SK-N-SH (cell line): ENCODE measurements around the gene NUTF2. TPM values are rescaled to one million over a fixed set of nuclear protein-coding genes. Genes with fewer than 3 reads are reported as not detected.

Source experiments
- CTCF ChIA-PET: fragments of 300-600, 350-600 bp; formaldehyde crosslinking; extraction: SDS; loops from one replicate; lab custom pipeline; 2021; lab: Yijun Ruan, JAX
- POLR2A ChIA-PET: fragments of 350-600 bp; sonication (Branson Sonifier 250); formaldehyde crosslinking; extraction: SDS; loops from one replicate; lab custom pipeline; 2020; ENCODE audit warnings: antibody characterized with exemption, inconsistent platforms; lab: Yijun Ruan, JAX
- DNase-seq: peaks from one replicate; pipeline ENCODE4 v3.0.0; 2012
- H2AFZ ChIP-seq: fragments of 200-600 bp; sonication (generic); 2 replicates; pipeline ENCODE4 v1.8.1; 2016; ENCODE audit warnings: antibody characterized with exemption, mild to moderate bottlenecking, low read depth
- H3F3A ChIP-seq: fragments of 200-600 bp; sonication (generic); replicated peaks from 2 replicates; pipeline ENCODE3; 2016; ENCODE audit warnings: antibody characterized with exemption, mild to moderate bottlenecking; ENCODE audit not compliant: insufficient read depth
- H3K27ac ChIP-seq, 2 experiments: fragments of 200-500 bp in 1 of 2; fragments of 200-600 bp in 1 of 2; sonication (Bioruptor generic) in 1 of 2; sonication (generic), shearing (Covaris generic) in 1 of 2; 2 replicates each; pipeline versions ENCODE4 v1.5.1 to v1.6.1; 2014 to 2016; ENCODE audit warnings: low read depth in 2 of 2, inconsistent platforms in 1 of 2, low read length in 1 of 2, mild to moderate bottlenecking in 1 of 2, mixed read lengths in 1 of 2
- H3K27me3 ChIP-seq: fragments of 200-600 bp; sonication (generic), shearing (Covaris generic); 2 replicates; pipeline ENCODE4 v1.6.1; 2016; ENCODE audit warnings: mixed run types; ENCODE audit not compliant: insufficient read depth
- H3K36me3 ChIP-seq, 2 experiments: fragments of 200-500 bp in 1 of 2; fragments of 200-600 bp in 1 of 2; sonication (Bioruptor generic) in 1 of 2; sonication (generic) in 1 of 2; replicated peaks in 1 of 2; 2 replicates each; pipeline versions ENCODE3 to v1.5.1; 2014 to 2016; ENCODE audit warnings: low read length in 1 of 2, mild to moderate bottlenecking in 1 of 2; ENCODE audit not compliant: insufficient read depth in 2 of 2, control insufficient read depth in 1 of 2
- H3K4me1 ChIP-seq, 2 experiments: fragments of 200-500 bp in 1 of 2; fragments of 200-600 bp in 1 of 2; sonication (Bioruptor generic) in 1 of 2; sonication (generic), shearing (Covaris generic) in 1 of 2; 2 replicates each; pipeline versions ENCODE4 v1.5.1 to v1.6.1; 2014 to 2016; ENCODE audit warnings: low read depth in 1 of 2, low read length in 1 of 2, mixed run types in 1 of 2; ENCODE audit not compliant: insufficient read depth in 2 of 2, control insufficient read depth in 1 of 2
- H3K4me2 ChIP-seq: fragments of 200-600 bp; sonication (generic), shearing (Covaris generic); 2 replicates; pipeline ENCODE4 v1.6.1; 2017; ENCODE audit warnings: mixed run types
- H3K4me3 ChIP-seq, 2 experiments: fragments of 200-500 bp in 1 of 2; fragments of 200-600 bp in 1 of 2; sonication (Bioruptor generic) in 1 of 2; sonication (generic), shearing (Covaris generic) in 1 of 2; 2 replicates each; pipeline versions ENCODE4 v1.5.1 to v1.8.1; 2014 to 2016; ENCODE audit warnings: low read depth in 2 of 2, inconsistent platforms in 1 of 2, low read length in 1 of 2, mild to moderate bottlenecking in 1 of 2, mixed read lengths in 1 of 2, moderate library complexity in 1 of 2
- H3K79me2 ChIP-seq: fragments of 200-600 bp; sonication (generic); 2 replicates; pipeline ENCODE4 v1.8.1; 2017; ENCODE audit warnings: mild to moderate bottlenecking; ENCODE audit not compliant: insufficient read depth
- H3K9ac ChIP-seq: fragments of 200-600 bp; sonication (generic); 2 replicates; pipeline ENCODE4 v1.6.1; 2017; ENCODE audit warnings: mixed run types
- H3K9me2 ChIP-seq: fragments of 200-600 bp; sonication (generic); 2 replicates; pipeline ENCODE4 v1.6.1; 2017; ENCODE audit warnings: mixed run types
- H3K9me3 ChIP-seq: fragments of 200-600 bp; sonication (generic); 2 replicates; pipeline ENCODE4 v1.6.1; 2017; ENCODE audit warnings: mixed run types, mild to moderate bottlenecking, moderate library complexity
- H4K20me1 ChIP-seq: fragments of 200-600 bp; sonication (generic); 2 replicates; pipeline ENCODE4 v1.6.1; 2017; ENCODE audit warnings: mild to moderate bottlenecking, mixed run types; ENCODE audit not compliant: insufficient read depth
- EP300 ChIP-seq, 2 experiments: IDR thresholded peaks; 2 replicates each; pipeline versions ENCODE4 v1.4.0 to v1.6.1; 2012; ENCODE audit warnings: borderline replicate concordance in 1 of 2, low read depth in 1 of 2, low read length in 1 of 2
- EZH2phosphoT487 ChIP-seq: fragments of 200-600 bp; sonication (generic); IDR thresholded peaks from 2 replicates; pipeline ENCODE4 v1.6.1; 2017; ENCODE audit warnings: low read depth, mixed run types, mild to moderate bottlenecking, antibody characterized with exemption, moderate library complexity, borderline replicate concordance
- FOXJ3 ChIP-seq: sonication (generic); formaldehyde crosslinking; IDR thresholded peaks from 2 replicates; pipeline ENCODE4 v1.5.1; 2020; ENCODE audit warnings: mild to moderate bottlenecking, missing genetic modification reagents
- FOXM1 ChIP-seq: IDR thresholded peaks from 2 replicates; pipeline ENCODE4 v1.4.0; 2012; ENCODE audit warnings: low read depth, mild to moderate bottlenecking
- JUND ChIP-seq: IDR thresholded peaks from 2 replicates; pipeline ENCODE4 v1.4.0; 2012
- NFIC ChIP-seq: IDR thresholded peaks from 2 replicates; pipeline ENCODE4 v1.4.0; 2012; ENCODE audit warnings: borderline replicate concordance
- RAD21 ChIP-seq: IDR thresholded peaks from 2 replicates; pipeline ENCODE4 v1.6.1; 2012; ENCODE audit warnings: mild to moderate bottlenecking, low read length
- RFX5 ChIP-seq: IDR thresholded peaks from 2 replicates; pipeline ENCODE4 v1.6.1; 2012; ENCODE audit warnings: mild to moderate bottlenecking, improper control_type of control experiment, low read length
- RXRA ChIP-seq: IDR thresholded peaks from 2 replicates; pipeline ENCODE4 v1.4.0; 2012; ENCODE audit warnings: low read depth, mild to moderate bottlenecking, borderline replicate concordance
- SMC3 ChIP-seq: IDR thresholded peaks from 2 replicates; pipeline ENCODE4 v1.6.1; 2012; ENCODE audit warnings: low read depth, low read length, improper control_type of control experiment
- TAF1 ChIP-seq: IDR thresholded peaks from 2 replicates; pipeline ENCODE4 v1.6.1; 2012; ENCODE audit warnings: low read depth, mild to moderate bottlenecking, low read length, moderate library complexity, borderline replicate concordance
- TCF12 ChIP-seq: IDR thresholded peaks from 2 replicates; pipeline ENCODE4 v1.4.0; 2012
- TEAD4 ChIP-seq: IDR thresholded peaks from 2 replicates; pipeline ENCODE4 v1.4.0; 2012; ENCODE audit warnings: mild to moderate bottlenecking, borderline replicate concordance; ENCODE audit not compliant: insufficient read depth
- WGBS: methylation state at CpG from one replicate; pipeline ENCODE4 v1.1.6; 2017; ENCODE audit warnings: low lambda C conversion rate; 5-methylcytosine and 5-hydroxymethylcytosine counted together
- polyA plus RNA-seq, 3 experiments: library from polyadenylated mRNA; depleted of rRNA; stranded (reverse); fragments of >200 nt; gene quantifications; 2 replicates each; pipeline ENCODE4 v1.2.3, GENCODE V29; 2012
- TF ChIP-seq, protein P1 (sequence below): IDR thresholded peaks from 2 replicates; pipeline ENCODE4 v1.4.0; 2012; ENCODE audit warnings: low read depth, borderline replicate concordance
- TF ChIP-seq, protein P2 (sequence below): IDR thresholded peaks from 2 replicates; pipeline ENCODE4 v1.6.1; 2012; ENCODE audit warnings: mild to moderate bottlenecking, low read depth, low read length, moderate library complexity
- TF ChIP-seq, protein P3 (sequence below): fragments of 150-350 bp; IDR thresholded peaks from 2 replicates; pipeline ENCODE4 v1.6.1; 2017; ENCODE audit warnings: antibody characterized with exemption, low read length, low read depth, borderline replicate concordance
- TF ChIP-seq, protein P4 (sequence below): fragments of 200-600 bp; sonication (generic); IDR thresholded peaks from 2 replicates; pipeline ENCODE4 v1.6.1; 2017; ENCODE audit warnings: antibody characterized with exemption, mild to moderate bottlenecking, moderate library complexity
- TF ChIP-seq, protein P5 (sequence below): fragments of 150-350 bp; IDR thresholded peaks from 2 replicates; pipeline ENCODE4 v1.6.1; 2016; ENCODE audit warnings: mild to moderate bottlenecking, low read depth, low read length

The NUTF2 gene
- polyA plus RNA-seq, 1 of the 3 experiments (the other 2 are of a cell fraction) = 449 TPM

DNA sequence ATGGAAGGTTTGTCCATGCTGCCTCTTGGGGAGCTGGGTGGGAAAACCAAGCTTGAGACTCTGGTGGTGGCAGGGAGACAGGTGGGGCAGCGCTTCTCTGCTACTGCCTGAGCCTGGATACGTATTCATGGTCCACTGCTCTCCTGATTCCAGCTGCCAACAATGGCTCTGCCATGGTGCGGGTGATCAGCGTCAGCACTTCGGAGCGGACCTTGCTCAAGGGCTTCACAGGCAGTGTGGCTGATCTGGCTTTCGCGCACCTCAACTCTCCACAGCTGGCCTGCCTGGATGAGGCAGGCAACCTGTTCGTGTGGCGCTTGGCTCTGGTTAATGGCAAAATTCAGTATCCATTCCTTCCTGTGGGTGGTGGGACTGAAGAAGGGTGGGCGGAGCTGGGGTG, 30.3 kb downstream of the NUTF2 start:
- Histone ChIP-seq H3K27ac (no peak overlapping the region), H3K9me3 (no peaks in the 10 kb centered on the region), H4K20me1 (peaks cover 27% of the 10 kb centered on the region), H3K4me1 (peaks cover 11 to 13% of the 10 kb centered on the region in 2 experiments; a peak in 1 of 4 replicates), H3K9me2 (no peaks in the 10 kb centered on the region), H3K4me2 (no peak overlapping the region), H3K9ac (no peak overlapping the region), H3F3A (peaks cover 6% of the 10 kb centered on the region), H3K79me2 (peaks cover 46% of the 10 kb centered on the region), H3K27me3 (no peaks in the 10 kb centered on the region), H2AFZ (no peak overlapping the region)
- CTCF ChIA-PET = interaction anchor here (22.4 kb wide), 1 partner anchor 54 kb away, joined by 564 read pairs; the partner anchor contains the start of genes CTRL, LCAT and PSMB10
- 98% methylated on average over 11 of the region's 11 CpGs for WGBS
- no peak for DNase-seq
- POLR2A ChIA-PET = no interaction called here
- TF ChIP-seq FOXM1 = no peak
- no peak for TF ChIP-seq RFX5
- TF ChIP-seq, protein P1, sequence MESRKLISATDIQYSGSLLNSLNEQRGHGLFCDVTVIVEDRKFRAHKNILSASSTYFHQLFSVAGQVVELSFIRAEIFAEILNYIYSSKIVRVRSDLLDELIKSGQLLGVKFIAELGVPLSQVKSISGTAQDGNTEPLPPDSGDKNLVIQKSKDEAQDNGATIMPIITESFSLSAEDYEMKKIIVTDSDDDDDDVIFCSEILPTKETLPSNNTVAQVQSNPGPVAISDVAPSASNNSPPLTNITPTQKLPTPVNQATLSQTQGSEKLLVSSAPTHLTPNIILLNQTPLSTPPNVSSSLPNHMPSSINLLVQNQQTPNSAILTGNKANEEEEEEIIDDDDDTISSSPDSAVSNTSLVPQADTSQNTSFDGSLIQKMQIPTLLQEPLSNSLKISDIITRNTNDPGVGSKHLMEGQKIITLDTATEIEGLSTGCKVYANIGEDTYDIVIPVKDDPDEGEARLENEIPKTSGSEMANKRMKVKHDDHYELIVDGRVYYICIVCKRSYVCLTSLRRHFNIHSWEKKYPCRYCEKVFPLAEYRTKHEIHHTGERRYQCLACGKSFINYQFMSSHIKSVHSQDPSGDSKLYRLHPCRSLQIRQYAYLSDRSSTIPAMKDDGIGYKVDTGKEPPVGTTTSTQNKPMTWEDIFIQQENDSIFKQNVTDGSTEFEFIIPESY = no peak
- no peak for TF ChIP-seq EZH2phosphoT487
- TF ChIP-seq JUND = no peak
- TF ChIP-seq RAD21 = no peak
- TF ChIP-seq, protein P2, sequence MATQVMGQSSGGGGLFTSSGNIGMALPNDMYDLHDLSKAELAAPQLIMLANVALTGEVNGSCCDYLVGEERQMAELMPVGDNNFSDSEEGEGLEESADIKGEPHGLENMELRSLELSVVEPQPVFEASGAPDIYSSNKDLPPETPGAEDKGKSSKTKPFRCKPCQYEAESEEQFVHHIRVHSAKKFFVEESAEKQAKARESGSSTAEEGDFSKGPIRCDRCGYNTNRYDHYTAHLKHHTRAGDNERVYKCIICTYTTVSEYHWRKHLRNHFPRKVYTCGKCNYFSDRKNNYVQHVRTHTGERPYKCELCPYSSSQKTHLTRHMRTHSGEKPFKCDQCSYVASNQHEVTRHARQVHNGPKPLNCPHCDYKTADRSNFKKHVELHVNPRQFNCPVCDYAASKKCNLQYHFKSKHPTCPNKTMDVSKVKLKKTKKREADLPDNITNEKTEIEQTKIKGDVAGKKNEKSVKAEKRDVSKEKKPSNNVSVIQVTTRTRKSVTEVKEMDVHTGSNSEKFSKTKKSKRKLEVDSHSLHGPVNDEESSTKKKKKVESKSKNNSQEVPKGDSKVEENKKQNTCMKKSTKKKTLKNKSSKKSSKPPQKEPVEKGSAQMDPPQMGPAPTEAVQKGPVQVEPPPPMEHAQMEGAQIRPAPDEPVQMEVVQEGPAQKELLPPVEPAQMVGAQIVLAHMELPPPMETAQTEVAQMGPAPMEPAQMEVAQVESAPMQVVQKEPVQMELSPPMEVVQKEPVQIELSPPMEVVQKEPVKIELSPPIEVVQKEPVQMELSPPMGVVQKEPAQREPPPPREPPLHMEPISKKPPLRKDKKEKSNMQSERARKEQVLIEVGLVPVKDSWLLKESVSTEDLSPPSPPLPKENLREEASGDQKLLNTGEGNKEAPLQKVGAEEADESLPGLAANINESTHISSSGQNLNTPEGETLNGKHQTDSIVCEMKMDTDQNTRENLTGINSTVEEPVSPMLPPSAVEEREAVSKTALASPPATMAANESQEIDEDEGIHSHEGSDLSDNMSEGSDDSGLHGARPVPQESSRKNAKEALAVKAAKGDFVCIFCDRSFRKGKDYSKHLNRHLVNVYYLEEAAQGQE = no peak
- TF ChIP-seq TCF12 = no peak
- TF ChIP-seq, all 33 proteins: peak for 0
- no peak overlapping the region for H3K4me3 ChIP-seq
- peaks cover 17 to 62% of the 10 kb centered on the region in 2 experiments for H3K36me3 ChIP-seq

DNA sequence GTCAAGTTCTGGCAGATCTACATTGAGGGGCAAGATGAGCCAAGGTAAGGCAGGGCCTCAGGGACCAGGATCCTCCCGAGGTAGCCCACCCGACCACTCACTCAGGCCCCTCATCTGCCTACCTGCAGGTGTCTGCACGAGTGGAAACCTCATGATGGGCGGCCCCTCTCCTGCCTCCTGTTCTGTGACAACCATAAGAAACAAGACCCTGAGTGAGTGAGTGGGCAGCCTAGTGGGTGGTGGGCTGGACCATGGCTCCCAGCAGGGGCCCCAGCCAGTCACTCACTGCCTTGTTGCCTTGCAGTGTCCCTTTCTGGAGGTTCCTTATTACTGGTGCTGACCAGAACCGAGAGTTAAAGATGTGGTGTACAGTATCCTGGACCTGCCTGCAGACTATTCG, 31.5 kb downstream of the NUTF2 start:
- Histone ChIP-seq H3K9me2 (no peaks in the 10 kb centered on the region), H3K9ac (no peak overlapping the region), H3K4me1 (peaks cover 9 to 11% of the 10 kb centered on the region in 2 experiments; a peak in 1 of 4 replicates), H3K9me3 (no peaks in the 10 kb centered on the region), H3F3A (peaks cover 1% of the 10 kb centered on the region), H2AFZ (no peak overlapping the region), H3K27ac (no peak overlapping the region), H3K4me2 (no peak overlapping the region), H3K4me3 (no peak overlapping the region), H3K27me3 (no peaks in the 10 kb centered on the region), H4K20me1 (peaks cover 27% of the 10 kb centered on the region), H3K79me2 (peaks cover 37% of the 10 kb centered on the region), H3K36me3 (peaks cover 19 to 72% of the 10 kb centered on the region in 2 experiments)
- DNase-seq = no peak
- ChIA-PET CTCF (interaction anchor here (3.3 to 22.4 kb wide), 2 partner anchors 53 to 62 kb away, joined by 12 to 564 read pairs; partner anchors contain the start of genes CTRL, LCAT and PSMB10), POLR2A (no interaction called here)
- WGBS = 78% methylated on average over 6 of the region's 6 CpGs
- TF ChIP-seq EP300 (IDR thresholded peaks at IDR 0.05; ENCODE audit: borderline replicate concordance in 1 of 2, low read depth in 1 of 2, low read length in 1 of 2) = no peak
- no peak for TF ChIP-seq RXRA
- no peak for TF ChIP-seq FOXJ3
- no peak for TF ChIP-seq JUND
- TF ChIP-seq RAD21 = no peak
- no peak for TF ChIP-seq TAF1
- TF ChIP-seq FOXM1 = no peak
- TF ChIP-seq SMC3 = no peak
- TF ChIP-seq NFIC = no peak
- no peak for TF ChIP-seq TEAD4
- TF ChIP-seq, protein P3, sequence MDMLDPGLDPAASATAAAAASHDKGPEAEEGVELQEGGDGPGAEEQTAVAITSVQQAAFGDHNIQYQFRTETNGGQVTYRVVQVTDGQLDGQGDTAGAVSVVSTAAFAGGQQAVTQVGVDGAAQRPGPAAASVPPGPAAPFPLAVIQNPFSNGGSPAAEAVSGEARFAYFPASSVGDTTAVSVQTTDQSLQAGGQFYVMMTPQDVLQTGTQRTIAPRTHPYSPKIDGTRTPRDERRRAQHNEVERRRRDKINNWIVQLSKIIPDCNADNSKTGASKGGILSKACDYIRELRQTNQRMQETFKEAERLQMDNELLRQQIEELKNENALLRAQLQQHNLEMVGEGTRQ = no peak
- TF ChIP-seq, protein P4, sequence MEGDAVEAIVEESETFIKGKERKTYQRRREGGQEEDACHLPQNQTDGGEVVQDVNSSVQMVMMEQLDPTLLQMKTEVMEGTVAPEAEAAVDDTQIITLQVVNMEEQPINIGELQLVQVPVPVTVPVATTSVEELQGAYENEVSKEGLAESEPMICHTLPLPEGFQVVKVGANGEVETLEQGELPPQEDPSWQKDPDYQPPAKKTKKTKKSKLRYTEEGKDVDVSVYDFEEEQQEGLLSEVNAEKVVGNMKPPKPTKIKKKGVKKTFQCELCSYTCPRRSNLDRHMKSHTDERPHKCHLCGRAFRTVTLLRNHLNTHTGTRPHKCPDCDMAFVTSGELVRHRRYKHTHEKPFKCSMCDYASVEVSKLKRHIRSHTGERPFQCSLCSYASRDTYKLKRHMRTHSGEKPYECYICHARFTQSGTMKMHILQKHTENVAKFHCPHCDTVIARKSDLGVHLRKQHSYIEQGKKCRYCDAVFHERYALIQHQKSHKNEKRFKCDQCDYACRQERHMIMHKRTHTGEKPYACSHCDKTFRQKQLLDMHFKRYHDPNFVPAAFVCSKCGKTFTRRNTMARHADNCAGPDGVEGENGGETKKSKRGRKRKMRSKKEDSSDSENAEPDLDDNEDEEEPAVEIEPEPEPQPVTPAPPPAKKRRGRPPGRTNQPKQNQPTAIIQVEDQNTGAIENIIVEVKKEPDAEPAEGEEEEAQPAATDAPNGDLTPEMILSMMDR = no peak
- TF ChIP-seq, protein P5, sequence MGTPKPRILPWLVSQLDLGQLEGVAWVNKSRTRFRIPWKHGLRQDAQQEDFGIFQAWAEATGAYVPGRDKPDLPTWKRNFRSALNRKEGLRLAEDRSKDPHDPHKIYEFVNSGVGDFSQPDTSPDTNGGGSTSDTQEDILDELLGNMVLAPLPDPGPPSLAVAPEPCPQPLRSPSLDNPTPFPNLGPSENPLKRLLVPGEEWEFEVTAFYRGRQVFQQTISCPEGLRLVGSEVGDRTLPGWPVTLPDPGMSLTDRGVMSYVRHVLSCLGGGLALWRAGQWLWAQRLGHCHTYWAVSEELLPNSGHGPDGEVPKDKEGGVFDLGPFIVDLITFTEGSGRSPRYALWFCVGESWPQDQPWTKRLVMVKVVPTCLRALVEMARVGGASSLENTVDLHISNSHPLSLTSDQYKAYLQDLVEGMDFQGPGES = no peak
